K562 (cell line): Measurements from ENCODE around the gene GNG7.

Experiments
- KLF13 ChIP-seq: fragments of 450-650 bp; IDR thresholded peaks from 2 replicates; pipeline ENCODE4 v1.6.1; 2016; ENCODE audit warnings: missing genetic modification characterization, low read depth, mild to moderate bottlenecking, missing compliant biosample characterization, moderate library complexity, borderline replicate concordance
- POLR2A ChIP-seq: fragments of 450-650 bp; conservative IDR thresholded peaks from 2 replicates; pipeline ENCODE4 v1.6.1; 2016

DNA sequence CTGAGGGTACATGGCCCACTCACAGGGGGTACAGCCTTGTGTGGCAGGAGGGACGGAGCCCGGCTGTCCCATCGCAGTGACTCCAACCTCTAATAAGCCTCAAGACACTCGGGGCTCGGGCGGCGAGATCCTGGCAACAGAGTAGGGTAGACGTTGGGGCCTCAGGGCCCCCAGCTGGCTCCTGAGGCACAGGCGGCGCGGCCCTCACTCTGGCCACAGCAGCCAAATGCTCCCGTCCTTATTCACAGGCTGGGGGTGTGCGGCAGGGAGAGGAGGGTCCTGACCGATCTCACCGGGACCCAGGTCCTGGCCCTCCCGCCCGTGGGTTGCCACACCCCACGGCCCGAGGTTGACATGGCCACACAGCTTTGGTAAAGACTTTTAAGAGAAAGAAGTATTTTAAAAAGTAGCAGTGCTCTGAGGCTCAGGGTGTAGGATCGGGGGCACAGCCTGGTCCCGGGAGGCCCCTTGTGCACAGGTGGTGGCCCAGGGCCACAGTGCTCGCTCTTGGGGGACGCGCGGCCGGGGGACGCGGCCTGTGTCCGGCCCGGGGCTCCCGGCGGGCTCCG, 29.7 kb upstream of the GNG7 start:
- no peak for TF ChIP-seq POLR2A
- TF ChIP-seq KLF13 = no peak
